ENCODE data around the gene KAT2A.

KAT2A gene

DNA sequence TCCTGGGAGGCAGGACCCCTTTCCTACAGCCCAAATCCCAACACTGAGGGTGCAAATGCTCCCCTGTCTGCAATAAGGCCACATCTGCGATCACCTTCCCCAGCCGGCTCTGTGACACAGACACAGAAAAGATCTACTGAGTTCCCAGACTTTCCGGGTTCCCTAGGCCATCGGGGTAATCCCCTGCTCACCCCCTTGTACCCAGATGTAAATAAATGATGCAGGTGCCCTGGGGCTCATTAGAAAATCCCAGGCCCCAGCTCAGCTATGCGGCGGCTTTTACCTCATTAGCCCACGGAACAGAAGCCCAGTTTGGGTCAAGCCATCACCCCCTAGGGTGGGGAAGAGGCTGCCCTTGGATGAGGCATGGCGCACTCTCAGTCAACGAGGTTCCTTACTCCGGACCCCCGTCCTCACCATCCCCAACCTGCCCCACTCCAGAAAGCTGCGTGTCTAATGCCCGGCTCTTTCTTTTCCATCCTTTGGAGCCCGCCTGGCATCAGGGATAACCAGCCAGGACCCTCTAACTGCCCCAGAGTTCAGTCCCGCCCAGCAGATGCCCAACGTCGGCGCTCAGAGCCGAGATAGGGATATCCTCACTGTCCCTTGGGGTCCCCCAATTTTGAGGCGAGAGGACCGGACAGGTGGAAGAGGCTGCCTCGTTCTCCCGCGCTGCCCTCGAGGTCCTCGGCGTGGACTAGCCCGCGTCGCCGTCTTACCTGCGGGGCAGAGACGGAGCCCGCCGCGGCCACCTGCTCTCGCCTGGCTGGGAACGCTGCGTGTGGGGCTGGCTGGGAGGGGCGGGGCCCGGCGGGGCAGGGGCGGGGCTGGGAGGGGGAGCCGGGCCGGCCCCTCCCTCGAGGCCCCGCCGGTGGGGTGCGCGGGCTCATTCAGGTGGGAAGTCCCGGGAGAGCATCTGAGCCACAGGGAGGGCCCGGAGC, 23.2 kb downstream of the KAT2A start, which contains the start of gene ZNF385C:
Gene ZNF385C (minus strand): TSS at position 783 of the 941 bp plus-strand sequence. CDS start 35,417 bp downstream, outside the sequence.
- ChIA-PET POLR2A (interaction anchor here (0.8 to 0.9 kb wide), 2 partner anchors 23 to 367 kb away, joined by 3 to 4 read pairs; partner anchors contain the start of gene KAT2A), CTCF (interaction anchor here (0.8 to 25.6 kb wide), 7 partner anchors 12 to 76 kb away, joined by 3 to 451 read pairs (median 8); partner anchors contain the start of genes DNAJC7 and NKIRAS2)

DNA sequence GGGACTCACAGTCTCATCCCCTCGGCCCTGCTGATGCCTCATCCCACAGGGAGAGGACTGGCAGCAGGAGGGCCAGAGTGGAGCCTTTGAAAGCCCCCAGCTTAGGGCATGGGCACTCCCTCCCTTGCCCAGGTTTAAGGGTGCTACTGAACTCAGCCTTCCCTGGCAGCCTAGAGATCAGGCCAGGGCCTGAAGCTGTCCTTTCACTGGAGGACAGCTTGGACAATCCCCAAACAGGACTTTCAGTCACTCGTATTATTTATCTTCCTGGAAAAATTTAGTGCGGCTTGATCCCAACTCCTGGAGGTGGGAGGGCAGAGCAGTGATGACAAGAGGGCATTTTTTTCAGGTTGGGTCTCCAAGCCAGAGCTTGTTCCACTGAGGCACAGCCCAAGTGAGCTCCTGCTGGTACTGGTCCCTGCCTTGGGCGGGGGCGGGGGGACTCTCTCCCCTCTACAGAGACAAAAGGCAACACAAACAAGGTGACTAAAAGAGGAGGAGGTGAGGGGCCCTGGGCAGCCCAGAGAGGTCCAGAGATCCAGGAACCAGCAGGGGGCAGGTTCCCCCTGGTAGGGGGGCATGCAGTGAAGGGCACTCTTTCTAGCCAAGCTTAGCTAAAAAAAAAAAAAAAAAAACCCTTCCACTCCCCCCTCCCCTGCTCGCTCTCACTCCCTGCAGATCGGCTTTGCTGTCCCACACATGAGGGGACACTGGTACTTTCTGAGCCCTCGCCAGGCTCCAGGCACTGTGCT, 24.6 kb downstream of the KAT2A start:
- ChIA-PET POLR2A (interaction anchor here (0.7 kb wide), 1 partner anchor 57 kb away, joined by 3 read pairs; no protein-coding TSS in a partner anchor), CTCF (interaction anchor here (1.0 to 2.7 kb wide), 6 partner anchors 11 to 76 kb away, joined by 3 to 14 read pairs (median 5); partner anchors contain the start of gene NKIRAS2)
- H3K4me3 ChIP-seq (ENCODE audit: low read depth, low read length), result no peak overlapping the region
- TF ChIP-seq, protein P1, sequence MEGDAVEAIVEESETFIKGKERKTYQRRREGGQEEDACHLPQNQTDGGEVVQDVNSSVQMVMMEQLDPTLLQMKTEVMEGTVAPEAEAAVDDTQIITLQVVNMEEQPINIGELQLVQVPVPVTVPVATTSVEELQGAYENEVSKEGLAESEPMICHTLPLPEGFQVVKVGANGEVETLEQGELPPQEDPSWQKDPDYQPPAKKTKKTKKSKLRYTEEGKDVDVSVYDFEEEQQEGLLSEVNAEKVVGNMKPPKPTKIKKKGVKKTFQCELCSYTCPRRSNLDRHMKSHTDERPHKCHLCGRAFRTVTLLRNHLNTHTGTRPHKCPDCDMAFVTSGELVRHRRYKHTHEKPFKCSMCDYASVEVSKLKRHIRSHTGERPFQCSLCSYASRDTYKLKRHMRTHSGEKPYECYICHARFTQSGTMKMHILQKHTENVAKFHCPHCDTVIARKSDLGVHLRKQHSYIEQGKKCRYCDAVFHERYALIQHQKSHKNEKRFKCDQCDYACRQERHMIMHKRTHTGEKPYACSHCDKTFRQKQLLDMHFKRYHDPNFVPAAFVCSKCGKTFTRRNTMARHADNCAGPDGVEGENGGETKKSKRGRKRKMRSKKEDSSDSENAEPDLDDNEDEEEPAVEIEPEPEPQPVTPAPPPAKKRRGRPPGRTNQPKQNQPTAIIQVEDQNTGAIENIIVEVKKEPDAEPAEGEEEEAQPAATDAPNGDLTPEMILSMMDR (IDR thresholded peaks at IDR 0.05; ENCODE audit: insufficient read depth, low read length, missing control alignments), result no peak
- DNase-seq (ENCODE audit: low read depth, low spot score), result no peak

More for the DNA sequence above, 23.2 kb downstream of the KAT2A start, which contains the start of gene ZNF385C:
- no peak for DNase-seq (ENCODE audit: low read depth, low spot score)
- no peak within 1 kb of the TSS for H3K4me3 ChIP-seq (ENCODE audit: low read depth, low read length)
- TF ChIP-seq, protein P1 (IDR thresholded peaks at IDR 0.05; ENCODE audit: insufficient read depth, low read length, missing control alignments), result no peak

DNA sequence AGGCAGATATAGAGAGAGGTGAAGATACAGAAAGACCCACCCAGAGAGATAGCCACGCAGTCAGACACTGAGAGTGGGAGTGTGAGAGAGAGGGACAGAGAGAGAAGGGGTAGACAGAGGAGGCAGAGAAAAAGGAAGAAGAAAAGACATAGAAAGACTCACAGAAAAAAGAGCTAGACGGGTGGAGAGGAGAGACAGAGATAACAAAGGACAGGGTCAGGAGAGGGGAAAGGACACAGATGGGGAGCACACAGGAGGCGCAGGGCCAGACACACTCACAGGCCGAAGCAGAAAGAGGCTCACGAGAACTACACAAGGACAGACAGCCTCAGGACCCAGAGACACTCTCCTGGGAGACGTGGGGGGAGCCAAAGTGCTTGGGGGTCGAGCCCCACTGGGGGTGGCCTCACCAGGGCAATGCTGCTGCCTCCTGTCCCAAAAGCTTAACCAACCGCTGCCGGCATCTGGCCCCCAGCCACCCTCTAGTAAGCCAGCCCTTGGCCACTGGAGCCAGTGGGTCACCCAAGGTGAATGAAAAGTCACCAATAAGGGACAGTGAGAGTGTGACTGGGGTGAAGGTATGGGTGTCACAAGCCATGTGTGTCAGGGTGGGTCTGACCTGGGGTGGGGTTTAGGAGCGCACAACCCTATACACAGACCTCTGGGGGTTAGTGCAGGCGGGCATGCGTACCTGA, 26.6 kb downstream of the KAT2A start:
- TF ChIP-seq, protein P1 (IDR thresholded peaks at IDR 0.05; ENCODE audit: insufficient read depth, low read length, missing control alignments), result no peak
- ChIA-PET POLR2A (no interaction called here), CTCF (interaction anchor here (1.4 kb wide), 1 partner anchor 35 kb away, joined by 3 read pairs; no protein-coding TSS in a partner anchor)
- no peak overlapping the region for H3K4me3 ChIP-seq (ENCODE audit: low read depth, low read length)
- no peak for DNase-seq (ENCODE audit: low read depth, low spot score)

DNA sequence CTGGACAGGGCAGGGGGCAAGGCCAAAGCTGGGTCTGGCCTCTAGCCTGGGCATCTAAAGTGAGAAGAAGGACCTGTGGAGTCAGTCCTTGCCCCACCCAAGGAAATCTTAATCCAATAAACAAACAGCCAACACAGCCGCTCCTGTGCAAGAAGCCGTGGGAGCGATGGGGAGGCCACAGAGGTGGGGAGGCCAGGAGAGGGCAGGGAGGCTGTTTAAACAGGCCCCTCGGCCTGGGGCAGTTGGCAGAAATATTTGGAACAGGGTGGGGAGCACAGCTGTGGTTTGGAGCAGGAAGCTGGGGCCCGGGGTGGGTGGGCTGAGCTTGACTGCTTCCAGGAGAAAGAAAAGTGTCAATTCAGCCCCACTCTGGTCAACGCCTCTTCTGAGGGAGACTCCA, 28.2 kb downstream of the KAT2A start:
- no peak for DNase-seq (ENCODE audit: low read depth, low spot score)
- H3K4me3 ChIP-seq (ENCODE audit: low read depth, low read length), result no peak overlapping the region
- CTCF ChIA-PET, result interaction anchor here (1.1 to 1.5 kb wide), 4 partner anchors 8 to 33 kb away, joined by 3 to 5 read pairs (median 4); no protein-coding TSS in a partner anchor
- TF ChIP-seq, protein P1 (IDR thresholded peaks at IDR 0.05; ENCODE audit: insufficient read depth, low read length, missing control alignments), result no peak
- POLR2A ChIA-PET, result no interaction called here

DNA sequence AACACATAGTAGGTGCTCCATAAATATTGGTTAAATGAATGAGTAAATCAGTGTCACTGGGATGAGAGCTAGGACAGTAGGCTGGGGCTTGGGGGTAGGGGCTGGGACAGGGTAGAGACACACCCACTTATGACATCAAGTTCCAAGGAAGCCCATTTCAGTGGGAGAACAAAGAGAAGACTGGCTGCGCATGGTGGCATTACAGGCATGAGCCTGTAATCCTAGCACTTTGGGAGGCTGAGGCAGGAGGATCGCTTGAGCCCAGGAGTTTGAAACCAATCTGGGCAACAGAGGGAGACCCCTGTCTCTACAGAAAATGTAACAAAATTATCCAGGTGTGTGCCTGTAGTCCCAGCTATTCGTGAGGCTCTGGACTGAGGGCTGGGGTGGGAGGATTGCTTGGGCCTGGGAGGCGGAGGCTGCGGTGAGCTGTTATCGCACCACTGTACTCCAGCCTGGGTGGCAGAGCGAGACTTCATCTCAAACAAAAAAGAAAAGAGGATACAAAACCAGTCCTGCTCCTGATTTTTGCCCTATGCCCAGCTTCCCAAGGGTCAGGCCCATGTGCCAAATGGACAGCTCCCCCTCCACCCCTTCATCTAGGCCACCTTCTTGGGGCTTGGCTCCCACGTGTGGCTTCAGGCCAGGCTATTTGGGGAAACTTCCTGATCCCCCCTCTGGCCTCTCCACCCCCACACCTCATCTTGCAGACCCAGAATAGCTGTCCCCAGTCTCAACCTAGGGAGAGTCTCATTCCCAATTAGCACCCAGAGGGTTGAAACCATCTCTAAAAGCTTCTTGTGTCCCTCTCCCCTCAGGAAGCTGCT, 30.0 kb downstream of the KAT2A start:
- TF ChIP-seq, protein P1 (IDR thresholded peaks at IDR 0.05; ENCODE audit: insufficient read depth, low read length, missing control alignments), result no peak
- no peak for DNase-seq (ENCODE audit: low read depth, low spot score)
- ChIA-PET POLR2A (no interaction called here), CTCF (interaction anchor here (0.9 to 3.0 kb wide), 6 partner anchors 10 to 66 kb away, joined by 3 to 13 read pairs (median 5); no protein-coding TSS in a partner anchor)
- no peak overlapping the region for H3K4me3 ChIP-seq (ENCODE audit: low read depth, low read length)

Data from AG04449 (cell line).